AG09309 (cell line): ENCODE data around the gene ALDH5A1.

Experiments
- DNase-seq: peaks from one replicate; pipeline ENCODE4 v3.0.0-alpha.2; 2010; ENCODE audit warnings: low read depth
- H3K4me3 ChIP-seq: 2 replicates; pipeline ENCODE4 v1.5.1; 2011; ENCODE audit warnings: mild to moderate bottlenecking, low read depth, low read length, moderate library complexity; ENCODE audit not compliant: control insufficient read depth
- TF ChIP-seq, protein P1 (sequence below): IDR thresholded peaks from 2 replicates; pipeline ENCODE4 v1.5.1; 2011; ENCODE audit warnings: mild to moderate bottlenecking, low read depth, low read length, inconsistent platforms; ENCODE audit not compliant: insufficient read depth, control insufficient read depth; ENCODE audit errors: missing control alignments

Gene ALDH5A1

DNA sequence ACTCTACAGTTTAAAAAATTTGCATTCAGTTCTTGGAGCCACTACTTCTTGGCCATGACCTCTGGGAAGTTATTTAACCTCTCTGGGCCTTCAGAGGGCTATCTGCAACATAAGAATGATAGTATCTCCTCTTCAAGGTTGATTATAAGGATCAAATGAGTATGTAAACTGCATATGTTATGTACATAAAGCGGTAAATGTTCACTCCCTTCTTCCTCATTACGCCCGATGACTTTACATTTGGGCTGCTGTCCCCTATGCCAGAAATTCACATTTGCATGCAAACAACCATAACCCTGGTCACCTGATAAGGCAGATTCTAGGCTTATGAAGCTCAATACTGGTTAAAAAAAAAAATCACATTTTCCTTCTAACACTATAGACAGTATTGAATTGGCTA lies 50.4 kb downstream of the ALDH5A1 start:
- H3K4me3 ChIP-seq, result no peak overlapping the region
- no peak for DNase-seq
- TF ChIP-seq, protein P1, sequence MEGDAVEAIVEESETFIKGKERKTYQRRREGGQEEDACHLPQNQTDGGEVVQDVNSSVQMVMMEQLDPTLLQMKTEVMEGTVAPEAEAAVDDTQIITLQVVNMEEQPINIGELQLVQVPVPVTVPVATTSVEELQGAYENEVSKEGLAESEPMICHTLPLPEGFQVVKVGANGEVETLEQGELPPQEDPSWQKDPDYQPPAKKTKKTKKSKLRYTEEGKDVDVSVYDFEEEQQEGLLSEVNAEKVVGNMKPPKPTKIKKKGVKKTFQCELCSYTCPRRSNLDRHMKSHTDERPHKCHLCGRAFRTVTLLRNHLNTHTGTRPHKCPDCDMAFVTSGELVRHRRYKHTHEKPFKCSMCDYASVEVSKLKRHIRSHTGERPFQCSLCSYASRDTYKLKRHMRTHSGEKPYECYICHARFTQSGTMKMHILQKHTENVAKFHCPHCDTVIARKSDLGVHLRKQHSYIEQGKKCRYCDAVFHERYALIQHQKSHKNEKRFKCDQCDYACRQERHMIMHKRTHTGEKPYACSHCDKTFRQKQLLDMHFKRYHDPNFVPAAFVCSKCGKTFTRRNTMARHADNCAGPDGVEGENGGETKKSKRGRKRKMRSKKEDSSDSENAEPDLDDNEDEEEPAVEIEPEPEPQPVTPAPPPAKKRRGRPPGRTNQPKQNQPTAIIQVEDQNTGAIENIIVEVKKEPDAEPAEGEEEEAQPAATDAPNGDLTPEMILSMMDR, result no peak

DNA sequence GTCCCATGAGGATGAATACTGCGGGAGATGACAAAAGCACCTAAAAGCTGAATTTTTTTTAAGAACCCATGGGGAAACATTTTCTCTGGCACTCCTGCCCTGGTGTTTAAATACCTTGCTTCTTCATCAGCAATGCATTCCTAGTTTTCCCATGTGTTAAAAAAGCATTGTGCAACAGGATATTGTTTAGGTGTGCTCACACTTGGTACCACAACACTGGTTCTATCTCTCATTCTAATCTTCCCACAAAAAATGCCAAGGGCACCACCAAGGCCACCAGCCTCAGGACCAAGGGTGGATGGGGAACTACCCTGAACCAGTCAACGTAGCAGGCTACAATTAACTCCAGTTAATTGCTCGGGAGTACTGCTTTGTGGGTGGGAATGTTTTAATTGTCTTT lies 50.9 kb downstream of the ALDH5A1 start:
- TF ChIP-seq, protein P1, result no peak
- DNase-seq, result no peak
- no peak overlapping the region for H3K4me3 ChIP-seq

DNA sequence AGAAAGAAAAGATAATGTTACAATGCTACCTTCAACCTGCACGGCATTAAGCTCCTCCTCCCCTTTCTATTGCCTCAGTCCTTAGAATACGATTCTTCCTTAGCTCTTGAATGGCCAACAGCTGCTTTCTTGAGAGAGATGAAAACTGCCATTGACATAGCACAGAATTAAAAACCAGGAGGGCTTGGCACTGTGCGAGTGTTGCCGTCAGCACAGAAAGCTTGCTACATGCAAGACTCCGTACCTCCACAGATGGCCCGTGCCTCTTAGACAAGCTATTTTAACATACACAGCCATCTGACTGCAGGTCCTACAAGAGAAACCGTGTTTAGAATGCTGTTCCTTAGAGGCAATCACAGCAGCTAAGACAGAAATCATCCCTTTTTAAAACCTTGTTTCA lies 51.7 kb downstream of the ALDH5A1 start:
- DNase-seq, result no peak
- no peak overlapping the region for H3K4me3 ChIP-seq
- TF ChIP-seq, protein P1, result no peak

DNA sequence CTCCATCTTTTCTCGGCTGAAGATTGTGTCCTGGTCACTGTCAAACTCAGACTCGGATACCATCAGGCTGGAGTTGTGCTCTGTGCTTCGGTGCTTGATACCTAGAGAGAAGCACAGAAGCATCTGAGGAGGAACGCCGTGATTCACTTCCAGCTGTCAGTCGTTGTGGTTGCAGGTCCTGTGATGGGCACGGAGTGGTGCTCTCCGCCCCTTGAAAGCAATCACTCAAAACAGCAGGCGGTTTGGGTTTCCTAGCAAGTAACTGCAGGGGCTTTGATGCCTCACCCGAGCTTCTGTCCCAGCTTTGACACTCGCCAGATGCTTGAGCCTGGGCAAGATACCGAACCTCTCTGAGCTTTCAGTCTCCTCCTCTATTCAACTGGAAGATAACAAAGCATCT lies 52.5 kb downstream of the ALDH5A1 start:
- H3K4me3 ChIP-seq, result no peak overlapping the region
- TF ChIP-seq, protein P1, result no peak
- no peak for DNase-seq

DNA sequence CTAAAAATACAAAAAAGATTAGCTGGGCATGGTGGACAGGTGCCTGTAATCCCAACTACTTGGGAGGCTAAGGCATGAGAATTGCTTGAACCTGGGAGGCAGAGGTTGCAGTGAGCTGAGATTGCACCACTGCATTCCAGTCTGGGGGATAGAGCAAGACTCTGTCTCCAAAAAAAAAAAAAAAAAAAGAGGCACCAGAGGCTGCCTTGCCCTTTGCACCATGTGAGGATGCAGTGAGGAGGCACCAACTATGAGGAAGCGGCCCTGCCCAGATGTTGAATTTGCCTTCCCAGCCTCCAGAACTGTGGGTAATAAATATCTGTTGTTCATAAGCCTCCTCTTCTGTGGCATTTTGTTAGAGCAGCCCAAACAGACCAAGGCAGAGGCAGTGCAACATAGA lies 54.4 kb downstream of the ALDH5A1 start:
- TF ChIP-seq, protein P1, result no peak

DNA sequence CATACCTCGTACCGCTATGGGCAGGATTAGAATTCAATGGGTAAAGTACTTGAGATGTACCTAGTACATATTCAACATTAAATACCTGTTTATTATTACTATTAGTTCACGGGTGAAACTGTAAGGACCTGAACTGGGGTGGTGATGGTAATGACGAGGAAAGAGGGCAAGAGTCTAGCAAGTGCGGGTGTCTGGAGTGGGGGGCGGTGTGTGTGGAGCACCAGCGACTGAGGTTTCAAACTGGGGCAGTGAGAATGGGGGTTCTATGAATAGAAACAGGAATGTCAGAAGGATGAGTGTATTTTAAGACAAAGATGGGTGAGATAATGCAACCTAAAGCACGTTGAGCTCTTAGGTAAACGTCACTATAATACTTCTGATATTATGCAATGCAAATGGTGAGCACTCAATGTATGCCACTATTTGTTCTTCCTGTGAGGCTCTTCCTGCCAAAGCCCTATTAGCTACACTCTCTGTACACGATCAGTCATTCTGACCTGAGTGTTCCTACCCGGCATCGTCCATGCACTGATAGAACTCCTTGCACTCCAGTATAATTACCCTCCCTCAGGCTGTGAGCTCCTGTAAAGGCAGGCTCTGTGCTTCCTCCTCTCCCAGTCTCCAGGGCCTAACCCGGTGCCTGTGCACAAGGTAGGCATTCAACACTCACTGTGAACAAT lies 55.0 kb downstream of the ALDH5A1 start:
- DNase-seq, result no peak
- no peak overlapping the region for H3K4me3 ChIP-seq
- TF ChIP-seq, protein P1, result no peak

More for the DNA sequence above, 54.4 kb downstream of the ALDH5A1 start:
- H3K4me3 ChIP-seq, result no peak overlapping the region
- no peak for DNase-seq
